HG03565 (cell line): ENCODE data around the gene HYAL2.
A peak's percentile ranks its signal among the peaks of the same experiment; 100 is the strongest.
"Not testable (repeated sequence)": the region's sequence is repeated elsewhere in the genome, so short reads cannot be mapped to it uniquely, and the experiment has no call there.

ENCODE experiments used
- ATAC-seq: cut with Tn5 transposase; IDR thresholded peaks from one replicate; pipeline ENCODE4 v1.9.1; 2021; ENCODE audit warnings: mild to moderate bottlenecking, moderate library complexity; ENCODE audit not compliant: unreplicated experiment

HYAL2 gene

DNA sequence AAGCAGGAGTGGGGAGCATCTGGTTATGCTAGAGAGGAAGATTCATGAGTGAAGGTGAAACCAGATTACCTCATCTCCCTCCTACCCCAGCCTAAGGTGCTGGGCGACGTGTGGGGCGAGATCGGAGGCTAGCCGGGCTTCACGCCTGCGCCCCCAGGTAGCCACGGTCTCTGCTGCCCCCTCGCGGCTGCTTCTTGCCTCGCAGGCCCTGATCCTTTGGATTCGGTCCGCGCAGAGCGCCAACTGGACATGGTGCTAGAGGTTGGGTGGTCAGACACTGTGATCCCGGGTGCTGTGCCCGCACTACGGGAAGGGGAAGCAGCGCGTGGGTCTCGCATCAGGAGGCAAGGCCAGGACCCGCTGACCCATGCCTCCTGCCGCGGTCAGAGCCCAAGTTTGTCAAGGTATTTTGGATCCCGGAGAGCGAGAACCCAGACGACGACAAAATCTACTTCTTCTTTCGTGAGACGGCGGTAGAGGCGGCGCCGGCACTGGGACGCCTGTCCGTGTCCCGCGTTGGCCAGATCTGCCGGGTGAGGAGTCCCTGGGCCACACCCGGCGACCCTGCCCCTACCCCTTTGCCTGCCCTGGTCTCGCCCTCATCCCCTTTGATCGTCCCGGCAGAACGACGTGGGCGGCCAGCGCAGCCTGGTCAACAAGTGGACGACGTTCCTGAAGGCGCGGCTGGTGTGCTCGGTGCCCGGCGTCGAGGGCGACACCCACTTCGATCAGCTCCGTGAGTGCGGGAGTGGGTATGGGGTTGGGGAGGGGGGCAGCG is 49.4 kb downstream of the HYAL2 start:
- peak; percentile 76 for ATAC-seq

DNA sequence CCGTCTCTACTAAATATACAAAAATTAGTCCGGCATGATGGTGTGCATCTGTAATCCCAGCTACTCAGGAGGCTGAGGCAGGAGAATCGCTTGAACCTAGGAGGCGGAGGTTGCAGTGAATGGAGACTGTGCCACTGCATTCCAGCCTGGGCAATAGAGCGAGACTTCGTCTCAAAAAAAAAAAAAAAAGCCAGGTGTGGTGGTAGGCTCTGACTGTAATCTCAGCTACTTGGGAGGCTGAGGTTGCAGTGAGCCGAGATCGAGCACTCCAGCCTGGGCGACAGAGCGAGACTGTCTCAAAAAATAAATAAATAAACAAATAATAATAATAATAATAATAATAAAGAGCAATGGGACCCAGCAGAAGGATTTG is 50.0 kb downstream of the HYAL2 start:
- not testable (repeated sequence) for ATAC-seq

DNA sequence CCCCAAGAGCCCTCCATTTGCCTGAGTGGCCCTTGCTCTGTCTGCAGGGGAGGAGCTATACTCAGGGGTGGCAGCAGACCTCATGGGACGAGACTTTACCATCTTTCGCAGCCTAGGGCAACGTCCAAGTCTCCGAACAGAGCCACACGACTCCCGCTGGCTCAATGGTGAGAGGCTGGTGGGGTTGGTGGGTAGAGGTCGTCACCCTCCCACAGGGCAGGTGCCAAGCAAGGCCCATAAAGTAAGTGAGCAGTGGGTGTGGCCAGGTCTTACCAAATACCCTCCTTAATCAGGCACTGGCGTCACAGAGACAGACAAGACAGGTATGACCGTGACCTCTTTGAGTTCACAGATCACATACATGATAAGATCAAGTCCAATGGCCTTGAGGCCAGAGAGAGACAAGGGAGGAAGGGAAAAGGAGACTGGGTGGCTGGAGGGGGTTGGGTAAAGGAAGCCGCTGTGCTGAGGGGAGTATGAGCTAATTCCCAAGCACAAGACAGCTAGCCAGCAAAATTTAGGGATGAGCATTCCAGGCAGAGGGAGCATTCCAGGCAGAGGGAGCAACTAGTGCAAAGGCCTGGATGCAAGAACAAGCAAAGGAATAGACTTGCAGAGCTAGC is 51.1 kb downstream of the HYAL2 start:
- no peak for ATAC-seq

DNA sequence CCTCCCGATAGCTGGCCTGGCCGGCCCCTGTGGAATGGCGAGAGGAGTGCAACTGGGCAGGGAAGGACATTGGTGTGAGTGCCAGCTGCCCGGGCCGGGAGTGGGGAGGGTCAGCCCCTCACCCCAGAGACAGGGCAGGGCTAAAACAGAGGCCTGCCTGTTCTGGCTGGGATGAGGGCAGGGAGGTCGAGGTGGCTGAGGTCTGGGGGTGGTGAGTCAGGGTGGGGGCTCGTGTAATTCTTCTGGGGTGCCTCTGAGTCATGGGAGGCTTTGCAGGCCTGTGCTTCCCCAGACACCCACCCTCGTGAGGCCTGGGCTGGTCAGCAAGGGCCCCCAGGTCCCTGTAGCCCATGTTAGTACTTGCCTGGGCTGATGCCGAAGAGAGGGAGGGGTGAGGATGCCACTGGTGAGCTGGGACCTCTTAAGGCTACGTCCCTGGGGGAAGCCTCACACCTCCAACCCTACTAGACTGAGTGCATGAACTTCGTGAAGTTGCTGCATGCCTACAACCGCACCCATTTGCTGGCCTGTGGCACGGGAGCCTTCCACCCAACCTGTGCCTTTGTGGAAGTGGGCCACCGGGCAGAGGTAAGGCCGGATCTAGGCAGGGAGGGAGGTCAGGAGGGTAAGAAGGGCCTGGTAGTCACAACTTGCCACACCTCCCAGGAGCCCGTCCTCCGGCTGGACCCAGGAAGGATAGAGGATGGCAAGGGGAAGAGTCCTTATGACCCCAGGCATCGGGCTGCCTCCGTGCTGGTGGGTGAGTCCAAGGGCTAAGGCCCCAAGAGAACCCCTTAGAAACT is 51.9 kb downstream of the HYAL2 start:
- no peak for ATAC-seq

DNA sequence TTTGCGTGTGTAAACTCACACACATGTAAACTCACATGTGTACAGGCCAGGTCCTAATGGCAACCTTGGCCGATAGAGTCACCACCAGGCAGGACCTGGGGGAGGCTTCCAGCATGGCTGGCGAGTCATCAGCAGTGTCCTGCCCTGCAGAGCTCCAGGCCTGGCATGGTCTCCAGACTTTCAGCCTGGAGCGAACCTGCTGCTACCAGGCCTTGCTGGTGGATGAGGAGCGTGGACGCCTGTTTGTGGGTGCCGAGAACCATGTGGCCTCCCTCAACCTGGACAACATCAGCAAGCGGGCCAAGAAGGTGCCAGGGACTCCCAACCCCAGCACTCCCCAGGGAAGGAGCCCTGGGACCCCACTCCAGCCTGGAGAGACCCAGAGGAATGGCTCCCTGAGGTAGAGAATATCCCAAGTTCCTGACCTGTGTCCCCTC is 52.5 kb downstream of the HYAL2 start:
- ATAC-seq = no peak

DNA sequence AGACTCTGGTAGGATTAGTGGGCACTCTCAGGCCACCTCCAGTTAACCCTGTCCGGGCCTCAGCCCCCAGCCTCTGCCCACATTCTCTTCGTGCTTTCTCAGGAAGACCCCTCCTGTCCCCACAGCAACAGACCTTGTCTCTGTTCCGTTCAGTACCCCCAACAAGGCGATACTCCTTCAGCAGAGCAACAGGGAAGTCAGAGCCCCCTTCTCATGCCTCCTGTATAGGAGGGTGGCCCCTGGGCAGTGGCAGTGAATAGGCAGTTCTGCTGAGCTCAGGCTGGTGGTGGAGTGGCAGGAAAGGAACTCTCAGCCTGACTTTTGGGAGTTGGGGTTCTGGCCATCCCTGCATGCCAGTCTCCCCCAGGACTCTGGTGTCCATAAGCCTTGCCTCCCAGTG is 53.1 kb downstream of the HYAL2 start:
- no peak for ATAC-seq

DNA sequence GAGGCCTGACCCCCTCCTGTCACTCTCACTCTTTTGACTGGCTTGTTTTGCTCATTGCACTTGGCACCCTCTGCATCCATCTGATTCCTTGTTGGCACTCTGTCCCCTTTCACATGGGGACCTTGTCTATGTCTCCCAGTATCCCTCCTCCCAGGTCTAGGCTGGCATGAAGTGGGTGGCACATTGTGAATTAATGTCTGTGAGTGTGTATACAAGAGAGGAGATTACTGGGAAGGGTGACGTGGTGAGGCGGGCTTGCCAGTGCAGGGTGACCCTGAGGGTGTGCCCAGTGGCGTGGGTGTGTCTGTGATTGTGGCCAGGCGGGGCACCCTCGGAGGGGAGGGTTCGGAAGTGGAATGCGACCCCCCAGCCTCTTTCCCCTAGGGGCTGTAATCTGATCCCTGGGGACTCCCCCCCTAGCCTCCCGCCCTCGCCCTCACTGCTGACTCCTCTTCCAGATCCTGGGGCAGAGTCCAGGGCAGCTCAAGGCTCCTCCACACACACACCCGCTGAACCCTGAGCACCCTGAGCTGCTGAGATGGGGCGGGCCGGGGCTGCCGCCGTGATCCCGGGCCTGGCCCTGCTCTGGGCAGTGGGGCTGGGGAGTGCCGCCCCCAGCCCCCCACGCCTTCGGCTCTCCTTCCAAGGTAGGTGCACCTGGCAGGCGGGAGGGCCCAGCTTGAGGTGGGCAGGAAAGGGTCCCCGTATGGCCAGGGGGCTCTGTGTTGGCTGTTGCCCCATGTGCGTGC is 53.7 kb downstream of the HYAL2 start, which contains the start of gene SEMA3B:
Gene SEMA3B, plus strand, starts transcription at position 445 of the 749 bp plus-strand sequence. Its CDS starts 94 bp downstream, at position 539.
- ATAC-seq = no peak

DNA sequence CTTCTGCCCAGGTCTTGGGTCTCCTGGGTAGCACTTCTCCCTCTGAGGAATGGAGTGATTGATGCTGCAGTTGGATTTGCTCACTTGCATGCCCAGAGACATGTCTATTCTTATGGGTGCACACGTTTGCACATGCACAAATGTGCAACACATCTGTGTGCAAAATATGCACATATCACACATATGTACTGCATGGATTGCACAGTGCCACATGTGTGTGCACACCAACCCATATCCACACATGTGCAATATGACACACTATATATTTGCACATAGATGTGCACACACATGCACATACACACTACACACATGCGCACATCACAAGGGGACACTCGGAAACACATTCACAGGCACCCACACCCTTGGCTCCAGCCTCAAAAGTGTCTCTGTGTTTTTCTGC is 54.3 kb downstream of the HYAL2 start:
- no peak for ATAC-seq
